Adipocyte (in vitro differentiated cells): ENCODE data around the gene SMARCA2.

Experiments
- DNase-seq: peaks from one replicate; pipeline ENCODE4 v3.0.0-alpha.2; 2015; ENCODE audit warnings: low read depth
- H3K27me3 ChIP-seq: replicated peaks from 2 replicates; pipeline ENCODE4 v1.7.0; 2013; ENCODE audit warnings: mild to moderate bottlenecking, low read length, moderate library complexity; ENCODE audit not compliant: control insufficient read depth, insufficient read depth
- H3K36me3 ChIP-seq: 2 replicates; pipeline ENCODE4 v1.7.0; 2013; ENCODE audit warnings: low read length, mild to moderate bottlenecking, moderate library complexity; ENCODE audit not compliant: control insufficient read depth, insufficient read depth, severe bottlenecking
- H3K4me1 ChIP-seq: 2 replicates; pipeline ENCODE4 v1.7.0; 2013; ENCODE audit warnings: mild to moderate bottlenecking, low read length, moderate library complexity; ENCODE audit not compliant: control insufficient read depth, insufficient read depth
- H3K4me3 ChIP-seq: 2 replicates; pipeline ENCODE4 v1.7.0; 2013; ENCODE audit warnings: mild to moderate bottlenecking, low read length, moderate library complexity
- H3K9ac ChIP-seq: 2 replicates; pipeline ENCODE4 v1.7.0; 2013; ENCODE audit warnings: mild to moderate bottlenecking, low read length, moderate library complexity
- H3K9me3 ChIP-seq: 2 replicates; pipeline ENCODE4 v1.7.0; 2013; ENCODE audit warnings: mild to moderate bottlenecking, low read length, moderate library complexity; ENCODE audit not compliant: control insufficient read depth

The SMARCA2 gene

DNA sequence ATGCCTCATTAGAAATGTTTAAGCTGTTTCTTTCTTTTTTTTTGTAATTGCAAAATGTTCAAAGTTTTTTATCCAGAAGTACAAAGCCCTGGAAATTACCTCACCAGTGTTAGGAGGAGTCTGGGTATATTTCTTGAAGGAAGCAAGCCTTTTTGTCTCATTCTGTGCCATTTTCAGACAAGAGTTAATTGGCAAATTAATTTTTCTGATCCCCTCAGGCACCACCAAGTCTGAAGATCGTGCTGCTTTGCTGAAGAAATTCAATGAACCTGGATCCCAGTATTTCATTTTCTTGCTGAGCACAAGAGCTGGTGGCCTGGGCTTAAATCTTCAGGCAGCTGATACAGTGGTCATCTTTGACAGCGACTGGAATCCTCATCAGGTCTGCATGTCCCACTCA is 94.9 kb downstream of the SMARCA2 start:
- DNase-seq = no peak
- Histone ChIP-seq H3K9ac (no peak overlapping the region), H3K4me1 (peaks cover 18% of the 10 kb centered on the region), H3K9me3 (no peaks in the 10 kb centered on the region), H3K4me3 (no peak overlapping the region), H3K27me3 (no peaks in the 10 kb centered on the region), H3K36me3 (peaks cover 68% of the 10 kb centered on the region)

DNA sequence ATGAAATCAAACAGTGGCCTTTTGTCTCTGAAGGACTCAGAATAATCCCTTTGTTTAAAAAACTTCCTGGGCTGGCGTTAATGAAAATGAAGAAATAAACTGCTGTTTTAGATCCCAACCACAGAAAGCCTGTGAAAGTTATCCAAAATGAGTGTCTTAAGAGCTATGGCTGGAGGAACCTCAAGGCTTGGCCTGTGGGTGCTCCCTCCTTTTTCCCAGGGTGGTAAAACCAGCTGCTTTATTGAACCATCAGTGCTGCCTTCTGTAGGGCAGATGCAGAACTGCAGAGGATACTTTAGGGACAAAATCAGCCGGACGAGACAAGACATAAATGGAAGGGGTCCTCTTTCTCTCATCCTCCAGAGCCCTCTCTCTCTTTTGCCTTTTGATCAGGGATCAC is 100.9 kb downstream of the SMARCA2 start:
- Histone ChIP-seq H3K4me1 (peaks cover 3% of the 10 kb centered on the region), H3K9ac (no peak overlapping the region), H3K36me3 (peaks cover 82% of the 10 kb centered on the region), H3K4me3 (no peak overlapping the region), H3K27me3 (no peaks in the 10 kb centered on the region), H3K9me3 (no peaks in the 10 kb centered on the region)
- peak; percentile 8 for DNase-seq

DNA sequence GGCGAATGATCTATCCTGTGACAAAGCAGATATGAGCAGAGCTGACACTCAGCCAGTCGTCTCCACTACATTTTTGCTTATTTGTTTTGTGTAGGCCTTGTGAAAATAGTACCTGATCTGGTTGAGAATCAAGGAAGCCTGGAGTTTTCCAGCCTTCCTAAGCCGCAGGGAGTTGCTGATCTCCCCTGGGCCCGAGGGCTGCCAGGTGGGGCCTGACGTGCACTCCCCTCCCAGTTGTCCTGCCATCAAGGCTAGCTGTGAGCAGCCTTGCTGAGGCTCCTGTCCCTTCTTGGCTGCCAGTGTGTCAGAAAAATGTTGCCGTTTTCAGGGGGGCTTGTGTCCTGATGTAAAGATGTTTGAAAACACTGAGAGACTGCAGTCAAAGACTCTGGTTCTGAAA is 102.4 kb downstream of the SMARCA2 start:
- Histone ChIP-seq H3K4me3 (no peak overlapping the region), H3K4me1 (peaks cover 11% of the 10 kb centered on the region), H3K27me3 (no peaks in the 10 kb centered on the region), H3K9ac (no peak overlapping the region), H3K9me3 (no peaks in the 10 kb centered on the region), H3K36me3 (peaks cover 75% of the 10 kb centered on the region)
- DNase-seq = no peak

DNA sequence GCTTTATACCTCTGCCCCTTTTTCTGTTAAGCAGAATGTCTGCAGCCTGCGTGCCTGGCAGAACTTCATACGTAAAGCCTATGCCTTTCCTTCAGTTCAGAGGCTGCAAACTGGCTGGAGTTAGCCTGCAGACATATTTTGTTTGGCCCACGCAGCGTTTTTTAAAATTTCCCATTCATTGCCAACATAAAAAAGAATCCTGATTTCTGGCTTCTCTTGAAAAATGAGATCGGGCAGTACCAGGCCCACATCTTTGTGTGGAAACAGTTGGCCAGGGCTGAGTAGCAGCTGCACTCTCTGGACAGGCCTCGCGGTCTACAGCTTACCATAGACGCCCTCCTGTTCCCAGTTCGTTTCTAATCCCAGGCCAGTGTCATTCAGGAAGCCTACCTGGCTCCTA is 104.4 kb downstream of the SMARCA2 start:
- Histone ChIP-seq H3K9ac (no peak overlapping the region), H3K4me1 (peaks cover 11% of the 10 kb centered on the region), H3K4me3 (no peak overlapping the region), H3K36me3 (peaks cover 74% of the 10 kb centered on the region), H3K9me3 (no peaks in the 10 kb centered on the region), H3K27me3 (no peaks in the 10 kb centered on the region)
- no peak for DNase-seq

DNA sequence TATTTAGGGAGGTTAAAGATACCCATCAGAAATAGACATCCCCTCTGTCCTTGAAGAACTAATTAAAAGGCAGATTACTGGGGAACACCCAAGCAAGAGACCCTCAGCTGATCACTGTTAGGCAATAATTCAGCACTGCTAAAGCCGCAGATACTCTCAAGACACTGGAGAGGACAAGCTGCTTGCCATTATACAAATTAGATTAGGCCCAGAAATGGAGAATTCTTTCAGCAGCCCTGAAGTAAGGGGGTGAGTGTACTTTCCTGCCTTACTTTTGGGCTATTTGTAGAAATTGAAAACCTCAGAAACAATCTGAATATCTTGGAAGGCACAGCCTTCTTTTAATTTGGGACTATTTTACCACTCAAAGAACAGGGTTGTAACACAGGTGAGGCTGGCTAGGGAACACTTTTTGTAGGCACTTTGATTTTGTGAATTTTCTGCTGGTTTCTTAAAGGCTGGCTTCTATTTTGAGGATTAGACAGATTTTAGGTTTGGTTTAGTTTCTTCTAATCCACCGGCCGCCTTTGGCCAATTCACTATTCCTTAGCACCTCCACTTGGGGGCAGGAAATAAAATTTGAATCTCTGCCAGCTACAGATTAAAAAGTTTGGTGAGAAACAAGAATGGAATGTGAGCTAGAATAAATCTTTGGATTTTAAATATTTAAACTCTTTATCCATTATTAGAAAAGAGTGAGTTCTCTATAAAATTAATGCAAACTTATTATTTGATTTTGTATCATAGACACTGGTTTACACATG is 106.0 kb downstream of the SMARCA2 start:
- peaks cover 20% of the 10 kb centered on the region for H3K4me1 ChIP-seq
- no peaks in the 10 kb centered on the region for H3K27me3 ChIP-seq
- H3K9me3 ChIP-seq = no peaks in the 10 kb centered on the region
- no peak overlapping the region for H3K4me3 ChIP-seq
- no peak overlapping the region for H3K9ac ChIP-seq
- peaks cover 67% of the 10 kb centered on the region for H3K36me3 ChIP-seq
- DNase-seq = peak; percentile 59

DNA sequence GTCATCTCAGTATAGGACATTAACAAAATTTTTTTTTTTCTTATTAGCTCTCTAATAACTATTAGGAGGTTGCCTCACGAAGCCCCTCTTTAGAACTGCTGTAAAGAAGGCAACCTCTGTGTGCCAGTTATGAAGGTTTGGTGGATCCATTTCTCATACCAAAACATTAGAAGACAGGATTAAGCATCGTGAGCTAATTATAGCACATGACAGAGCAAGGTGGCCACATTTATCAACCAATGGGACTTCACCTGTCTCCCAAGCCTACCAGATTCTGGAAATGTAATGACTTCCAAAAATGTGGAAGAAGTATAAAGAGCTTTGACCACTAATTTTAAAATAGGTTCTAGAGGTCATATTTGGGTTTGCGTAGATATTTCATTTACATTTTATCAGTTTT is 107.2 kb downstream of the SMARCA2 start:
- no peaks in the 10 kb centered on the region for H3K9me3 ChIP-seq
- no peak overlapping the region for H3K4me3 ChIP-seq
- no peak for DNase-seq
- H3K4me1 ChIP-seq = peaks cover 32% of the 10 kb centered on the region
- no peak overlapping the region for H3K9ac ChIP-seq
- no peaks in the 10 kb centered on the region for H3K27me3 ChIP-seq
- peaks cover 63% of the 10 kb centered on the region for H3K36me3 ChIP-seq

DNA sequence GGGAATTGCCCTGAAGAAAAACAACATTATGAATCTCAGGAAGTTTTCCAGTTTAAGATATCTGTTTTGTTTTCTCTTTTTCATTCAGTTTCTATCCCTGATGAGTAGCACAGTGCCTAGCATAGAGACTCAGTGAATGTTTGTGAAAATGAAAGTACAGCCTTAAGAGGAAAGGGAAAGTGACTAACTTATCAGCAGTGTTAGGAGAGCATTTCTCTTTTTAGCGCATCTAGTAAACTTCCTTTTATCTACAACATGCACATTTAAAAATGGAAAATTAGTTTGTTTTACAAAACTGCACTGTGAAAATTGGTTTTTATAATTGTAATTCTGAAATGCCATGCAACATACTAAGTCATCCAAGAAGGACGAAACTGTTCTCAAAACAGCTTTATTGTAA is 110.8 kb downstream of the SMARCA2 start:
- H3K36me3 ChIP-seq = peaks cover 35% of the 10 kb centered on the region
- no peak for DNase-seq

DNA sequence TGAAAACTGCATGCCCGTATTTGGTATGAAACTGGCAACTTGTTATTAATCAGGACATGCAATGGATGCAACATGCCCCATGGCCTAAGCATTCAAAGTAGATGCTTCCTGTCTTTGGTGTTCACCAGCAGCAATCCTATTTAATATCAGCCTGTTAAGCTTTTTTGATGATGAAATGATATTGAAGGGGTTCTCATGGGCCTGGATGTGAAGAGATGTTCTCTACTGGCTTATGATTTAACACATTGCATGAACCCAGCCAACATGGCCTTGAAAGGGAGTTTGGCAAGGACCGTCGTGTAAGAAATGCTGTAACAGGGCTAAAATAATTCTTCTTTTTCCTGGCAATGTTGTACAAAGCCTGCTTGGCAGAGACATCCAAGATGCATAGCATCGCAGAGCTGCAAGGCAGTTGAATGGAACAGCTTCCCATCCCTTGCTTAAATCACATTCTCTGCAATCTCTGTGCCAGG is 111.2 kb downstream of the SMARCA2 start:
- Histone ChIP-seq H3K9ac (peak overlapping the region; percentile 73), H3K4me1 (peaks cover 43% of the 10 kb centered on the region), H3K4me3 (peak overlapping the region; percentile 77), H3K9me3 (no peaks in the 10 kb centered on the region), H3K27me3 (no peaks in the 10 kb centered on the region), H3K36me3 (peaks cover 33% of the 10 kb centered on the region)
- DNase-seq = peak; percentile 27

More for the DNA sequence above, 110.8 kb downstream of the SMARCA2 start:
- Histone ChIP-seq H3K27me3 (no peaks in the 10 kb centered on the region), H3K4me3 (peak overlapping the region; percentile 77), H3K9me3 (no peaks in the 10 kb centered on the region), H3K9ac (peak overlapping the region; percentile 73), H3K4me1 (peaks cover 47% of the 10 kb centered on the region)

DNA sequence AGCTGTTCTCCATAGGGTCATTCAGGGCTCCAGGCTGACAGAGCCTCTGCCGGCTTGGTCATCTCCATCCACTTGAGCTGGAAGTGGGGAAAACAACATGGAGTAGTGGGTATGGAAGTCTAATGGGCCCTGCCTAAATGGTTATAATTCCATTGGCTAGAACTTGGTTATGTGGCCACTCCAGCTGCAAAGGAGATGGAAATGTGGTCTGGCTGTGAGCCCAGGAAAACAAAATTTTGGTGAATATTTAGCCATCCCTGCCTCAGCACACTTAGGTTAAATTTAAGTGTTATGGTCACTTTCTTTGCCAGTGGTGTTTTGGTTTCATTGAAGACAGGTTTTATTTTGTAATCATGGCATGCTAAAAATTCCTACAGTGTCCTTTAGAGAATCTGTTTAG is 112.3 kb downstream of the SMARCA2 start:
- DNase-seq = peak; percentile 47
- Histone ChIP-seq H3K9ac (peak overlapping the region; percentile 45), H3K27me3 (no peaks in the 10 kb centered on the region), H3K4me3 (no peak overlapping the region), H3K4me1 (peaks cover 43% of the 10 kb centered on the region), H3K9me3 (no peaks in the 10 kb centered on the region), H3K36me3 (peaks cover 26% of the 10 kb centered on the region)

DNA sequence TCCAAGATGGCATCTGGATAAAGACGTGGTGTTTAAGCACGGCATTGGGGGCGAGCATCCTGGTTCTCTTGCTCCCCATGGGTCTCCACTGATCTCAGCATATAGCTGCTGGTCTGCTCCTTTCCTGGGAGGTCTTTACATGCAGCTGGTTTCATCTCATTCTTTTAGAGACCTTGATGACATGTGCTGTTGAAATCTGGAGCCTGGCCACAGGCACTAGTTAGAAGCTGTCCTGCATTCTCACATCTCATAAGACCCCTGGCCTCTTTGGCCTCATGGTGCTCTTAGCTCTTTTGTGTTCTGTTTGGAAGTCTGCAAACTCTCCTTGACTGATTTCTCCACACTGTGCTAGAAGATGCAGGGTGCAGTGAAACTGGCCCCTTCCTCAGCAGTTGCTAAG is 113.0 kb downstream of the SMARCA2 start:
- Histone ChIP-seq H3K4me1 (peaks cover 43% of the 10 kb centered on the region), H3K9ac (no peak overlapping the region), H3K9me3 (no peaks in the 10 kb centered on the region), H3K36me3 (peaks cover 20% of the 10 kb centered on the region), H3K4me3 (no peak overlapping the region), H3K27me3 (no peaks in the 10 kb centered on the region)
- DNase-seq = no peak

DNA sequence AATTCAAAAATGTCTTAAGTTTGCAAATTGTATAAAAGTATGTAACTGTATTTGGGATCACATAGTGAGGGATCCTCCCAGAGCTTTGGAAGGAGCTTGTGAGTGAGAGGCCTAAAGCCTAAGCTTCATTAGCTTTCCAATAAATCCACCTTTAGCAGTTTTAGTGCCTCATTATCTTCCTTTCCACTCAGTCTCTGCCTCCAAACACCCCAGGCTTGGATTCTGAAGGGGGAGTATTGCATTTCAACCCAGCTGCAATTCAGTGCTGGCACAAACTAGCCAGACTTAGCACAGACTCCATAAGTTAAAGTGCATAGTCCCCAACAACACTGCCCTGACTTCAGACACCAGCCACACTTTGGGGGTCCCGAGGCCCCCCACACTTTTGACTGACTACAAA is 113.5 kb downstream of the SMARCA2 start:
- no peaks in the 10 kb centered on the region for H3K9me3 ChIP-seq
- DNase-seq = no peak
- no peak overlapping the region for H3K9ac ChIP-seq
- peaks cover 43% of the 10 kb centered on the region for H3K4me1 ChIP-seq
- peaks cover 15% of the 10 kb centered on the region for H3K36me3 ChIP-seq
- no peak overlapping the region for H3K4me3 ChIP-seq
- no peaks in the 10 kb centered on the region for H3K27me3 ChIP-seq

DNA sequence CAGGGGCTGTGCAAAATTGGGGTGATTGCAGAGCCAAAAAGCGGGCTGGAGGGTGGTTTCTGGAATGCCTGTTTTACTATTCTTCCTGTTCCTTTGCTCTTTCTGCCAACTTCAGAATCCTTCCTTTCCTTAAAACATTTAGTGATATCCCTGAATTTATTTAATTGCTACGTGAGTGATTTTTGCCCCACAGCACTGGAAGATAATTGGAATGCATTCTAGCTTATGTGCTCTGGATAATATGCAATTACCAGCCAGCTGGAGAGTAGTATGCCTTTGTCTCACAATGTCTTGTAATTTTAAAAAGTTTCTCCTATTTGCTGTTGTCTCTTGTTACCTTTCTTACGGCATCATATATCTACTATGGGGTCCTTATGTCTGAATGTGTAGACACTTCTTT is 115.8 kb downstream of the SMARCA2 start:
- peaks cover 11% of the 10 kb centered on the region for H3K36me3 ChIP-seq
- H3K9me3 ChIP-seq = no peaks in the 10 kb centered on the region
- H3K27me3 ChIP-seq = no peaks in the 10 kb centered on the region
- H3K9ac ChIP-seq = no peak overlapping the region
- DNase-seq = no peak
- peaks cover 35% of the 10 kb centered on the region for H3K4me1 ChIP-seq
- no peak overlapping the region for H3K4me3 ChIP-seq
